ENCODE results near the gene COX19. TPM values are rescaled to one million over a fixed set of nuclear protein-coding genes. Genes with fewer than 3 reads are reported as not detected.

Gene COX19
- polyA plus RNA-seq, 1 donor from 2014 or later, result 16.0 TPM

GRCh38 chr7:926061-927030, 49.0 kb downstream of the COX19 start:
- Histone ChIP-seq H3K4me3 (ENCODE audit: low read length) (no peak overlapping the region), H3K4me2 (ENCODE audit: low read length) (no peak overlapping the region), H3K27ac (ENCODE audit: low read length) (no peak overlapping the region), H2AFZ (ENCODE audit: low read depth, low read length) (no peak overlapping the region), H3K79me2 (replicated peaks; ENCODE audit: insufficient read depth, low read length) (no peaks in the 10 kb centered on the region), H3K9ac (ENCODE audit: low read length) (no peak overlapping the region), H4K20me1 (ENCODE audit: insufficient read depth) (no peaks in the 10 kb centered on the region), H3K9me3 (ENCODE audit: low read length) (no peaks in the 10 kb centered on the region), H3K27me3 (ENCODE audit: insufficient read depth, low read depth, low read length) (no peaks in the 10 kb centered on the region), H3F3A (ENCODE audit: insufficient read depth, low read length, poor library complexity, severe bottlenecking) (no peaks in the 10 kb centered on the region), H3K36me3 (ENCODE audit: insufficient read depth, low read length) (no peaks in the 10 kb centered on the region), H3K9me2 (ENCODE audit: insufficient read depth, low read length) (no peaks in the 10 kb centered on the region)
- TF ChIP-seq MXI1 (conservative IDR thresholded peaks at IDR 0.05; ENCODE audit: poor library complexity, severe bottlenecking) (no peak), RAD21 (conservative IDR thresholded peaks at IDR 0.05) (no peak), POLR2AphosphoS5 (IDR thresholded peaks at IDR 0.05) (no peak), TAF1 (IDR thresholded peaks at IDR 0.05; ENCODE audit: low read depth) (no peak), REST (IDR thresholded peaks at IDR 0.05; ENCODE audit: borderline replicate concordance) (no peak), SMC3 (conservative IDR thresholded peaks at IDR 0.05; ENCODE audit: poor library complexity) (no peak), EP300 (conservative IDR thresholded peaks at IDR 0.05; ENCODE audit: poor library complexity, severe bottlenecking) (no peak), EZH2 (IDR thresholded peaks at IDR 0.05; ENCODE audit: borderline replicate concordance, insufficient read depth, low read length, poor library complexity, severe bottlenecking) (no peak), CTCF (IDR thresholded peaks at IDR 0.05; ENCODE audit: poor library complexity, severe bottlenecking) (no peak)

GRCh38 chr7:925601-926000, 49.7 kb downstream of the COX19 start:
- TF ChIP-seq CTCF (IDR thresholded peaks at IDR 0.05; ENCODE audit: poor library complexity, severe bottlenecking) (no peak), SMC3 (conservative IDR thresholded peaks at IDR 0.05; ENCODE audit: poor library complexity) (no peak), MXI1 (conservative IDR thresholded peaks at IDR 0.05; ENCODE audit: poor library complexity, severe bottlenecking) (no peak), POLR2AphosphoS5 (IDR thresholded peaks at IDR 0.05) (no peak), EP300 (conservative IDR thresholded peaks at IDR 0.05; ENCODE audit: poor library complexity, severe bottlenecking) (no peak), RAD21 (conservative IDR thresholded peaks at IDR 0.05) (no peak), REST (IDR thresholded peaks at IDR 0.05; ENCODE audit: borderline replicate concordance) (no peak), TAF1 (IDR thresholded peaks at IDR 0.05; ENCODE audit: low read depth) (no peak), EZH2 (IDR thresholded peaks at IDR 0.05; ENCODE audit: borderline replicate concordance, insufficient read depth, low read length, poor library complexity, severe bottlenecking) (no peak)
- Histone ChIP-seq H3F3A (ENCODE audit: insufficient read depth, low read length, poor library complexity, severe bottlenecking) (no peaks in the 10 kb centered on the region), H3K27me3 (ENCODE audit: insufficient read depth, low read depth, low read length) (no peaks in the 10 kb centered on the region), H3K9me3 (ENCODE audit: low read length) (no peaks in the 10 kb centered on the region), H3K27ac (ENCODE audit: low read length) (no peak overlapping the region), H3K9me2 (ENCODE audit: insufficient read depth, low read length) (no peaks in the 10 kb centered on the region), H3K4me2 (ENCODE audit: low read length) (no peak overlapping the region), H4K20me1 (ENCODE audit: insufficient read depth) (no peaks in the 10 kb centered on the region), H3K4me3 (ENCODE audit: low read length) (no peak overlapping the region), H3K79me2 (replicated peaks; ENCODE audit: insufficient read depth, low read length) (no peaks in the 10 kb centered on the region), H3K9ac (ENCODE audit: low read length) (no peak overlapping the region), H2AFZ (ENCODE audit: low read depth, low read length) (no peak overlapping the region), H3K36me3 (ENCODE audit: insufficient read depth, low read length) (no peaks in the 10 kb centered on the region)

Data from neural cell (in vitro differentiated cells).